PFSK-1 (cell line): Measurements from ENCODE around the gene E2F1. TPM values are rescaled to one million over a fixed set of nuclear protein-coding genes. Genes with fewer than 3 reads are reported as not detected.

ENCODE experiments used
- FOXP2 ChIP-seq: optimal IDR thresholded peaks from 2 replicates; pipeline ENCODE3; 2011; ENCODE audit warnings: borderline replicate concordance, control low read depth, inconsistent platforms; ENCODE audit not compliant: insufficient read depth; ENCODE audit errors: extremely low read length, extremely low read depth
- POLR2AphosphoS5 ChIP-seq: IDR thresholded peaks from 2 replicates; pipeline ENCODE4 v1.6.1; 2012; ENCODE audit warnings: low read depth, mild to moderate bottlenecking, control low read depth, low read length, moderate library complexity
- SIN3A ChIP-seq: IDR thresholded peaks from 2 replicates; pipeline ENCODE4 v1.6.1; 2012; ENCODE audit warnings: mild to moderate bottlenecking, low read length, moderate library complexity, borderline replicate concordance; ENCODE audit not compliant: insufficient read depth
- TAF1 ChIP-seq: IDR thresholded peaks from 2 replicates; pipeline ENCODE4 v1.6.1; 2012; ENCODE audit warnings: low read length, control low read depth, borderline replicate concordance; ENCODE audit not compliant: insufficient read depth
- polyA plus RNA-seq: library from polyadenylated mRNA; unstranded; fragments of >200 nt; gene quantifications from one replicate; pipeline ENCODE4 v1.2.1, GENCODE V29; 2012; ENCODE audit warnings: low read depth, missing spikeins; ENCODE audit not compliant: insufficient read length
- TF ChIP-seq, protein P1 (sequence below), 2 experiments: IDR thresholded peaks; 2 replicates each; pipeline versions ENCODE4 v1.6.1 to v1.8.0; 2011 to 2012; ENCODE audit warnings: low read depth in 2 of 2, low read length in 2 of 2, control low read depth in 1 of 2, inconsistent platforms in 1 of 2, mild to moderate bottlenecking in 1 of 2, moderate library complexity in 1 of 2; ENCODE audit not compliant: insufficient read depth in 1 of 2

The E2F1 gene, protein sequence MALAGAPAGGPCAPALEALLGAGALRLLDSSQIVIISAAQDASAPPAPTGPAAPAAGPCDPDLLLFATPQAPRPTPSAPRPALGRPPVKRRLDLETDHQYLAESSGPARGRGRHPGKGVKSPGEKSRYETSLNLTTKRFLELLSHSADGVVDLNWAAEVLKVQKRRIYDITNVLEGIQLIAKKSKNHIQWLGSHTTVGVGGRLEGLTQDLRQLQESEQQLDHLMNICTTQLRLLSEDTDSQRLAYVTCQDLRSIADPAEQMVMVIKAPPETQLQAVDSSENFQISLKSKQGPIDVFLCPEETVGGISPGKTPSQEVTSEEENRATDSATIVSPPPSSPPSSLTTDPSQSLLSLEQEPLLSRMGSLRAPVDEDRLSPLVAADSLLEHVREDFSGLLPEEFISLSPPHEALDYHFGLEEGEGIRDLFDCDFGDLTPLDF
- 26.3 TPM for polyA plus RNA-seq

DNA sequence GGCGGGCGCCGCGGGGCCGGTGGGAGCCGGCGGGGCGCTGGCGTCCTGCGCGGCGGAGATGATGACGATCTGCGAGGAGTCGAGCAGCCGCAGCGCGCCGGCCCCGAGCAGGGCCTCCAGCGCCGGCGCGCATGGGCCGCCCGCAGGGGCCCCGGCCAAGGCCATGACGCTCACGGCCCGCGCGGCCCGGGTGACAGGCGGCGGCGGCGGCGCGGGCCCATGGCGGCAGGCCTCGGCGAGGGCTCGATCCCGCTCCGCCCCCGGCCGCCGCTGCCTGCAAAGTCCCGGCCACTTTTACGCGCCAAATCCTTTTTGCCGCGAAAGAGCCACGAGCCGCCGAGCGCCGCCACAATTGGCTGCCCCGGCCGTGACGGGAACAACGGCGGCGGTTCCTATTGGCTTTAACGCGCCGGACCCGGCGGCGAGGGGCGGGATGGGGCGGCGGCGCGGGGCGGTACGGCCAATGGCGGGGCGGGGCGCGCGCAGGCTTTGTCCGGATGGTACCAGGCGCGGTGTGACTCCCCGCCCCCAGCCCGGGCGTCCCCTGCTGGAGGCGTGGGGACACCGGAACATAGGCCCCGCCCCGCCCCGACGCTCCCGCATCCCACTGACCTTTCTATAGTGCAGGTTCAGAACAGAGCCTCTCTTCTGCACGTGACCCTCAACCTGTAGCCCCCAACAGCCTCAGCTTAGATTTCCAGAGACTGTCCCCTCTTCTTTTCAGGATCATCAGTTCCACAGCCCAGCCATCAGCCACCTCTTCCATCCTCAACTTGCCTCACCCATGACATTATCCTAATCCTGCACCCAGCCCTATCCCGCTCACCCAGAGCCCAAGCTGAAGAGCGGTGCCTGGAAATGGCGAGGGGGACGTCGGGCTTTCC, at the start of gene E2F1:
Gene E2F1 (minus strand): TSS at position 286 of the 884 bp plus-strand sequence. CDS start 121 bp downstream, at position 165.
- TF ChIP-seq FOXP2 (peak; percentile 75), POLR2AphosphoS5 (0 out of 2 replicates have a peak, but pooled peaks have one; percentile 47), TAF1 (no peak), SIN3A (peak; percentile 83; the same call in 1 of the 2 replicates)

DNA sequence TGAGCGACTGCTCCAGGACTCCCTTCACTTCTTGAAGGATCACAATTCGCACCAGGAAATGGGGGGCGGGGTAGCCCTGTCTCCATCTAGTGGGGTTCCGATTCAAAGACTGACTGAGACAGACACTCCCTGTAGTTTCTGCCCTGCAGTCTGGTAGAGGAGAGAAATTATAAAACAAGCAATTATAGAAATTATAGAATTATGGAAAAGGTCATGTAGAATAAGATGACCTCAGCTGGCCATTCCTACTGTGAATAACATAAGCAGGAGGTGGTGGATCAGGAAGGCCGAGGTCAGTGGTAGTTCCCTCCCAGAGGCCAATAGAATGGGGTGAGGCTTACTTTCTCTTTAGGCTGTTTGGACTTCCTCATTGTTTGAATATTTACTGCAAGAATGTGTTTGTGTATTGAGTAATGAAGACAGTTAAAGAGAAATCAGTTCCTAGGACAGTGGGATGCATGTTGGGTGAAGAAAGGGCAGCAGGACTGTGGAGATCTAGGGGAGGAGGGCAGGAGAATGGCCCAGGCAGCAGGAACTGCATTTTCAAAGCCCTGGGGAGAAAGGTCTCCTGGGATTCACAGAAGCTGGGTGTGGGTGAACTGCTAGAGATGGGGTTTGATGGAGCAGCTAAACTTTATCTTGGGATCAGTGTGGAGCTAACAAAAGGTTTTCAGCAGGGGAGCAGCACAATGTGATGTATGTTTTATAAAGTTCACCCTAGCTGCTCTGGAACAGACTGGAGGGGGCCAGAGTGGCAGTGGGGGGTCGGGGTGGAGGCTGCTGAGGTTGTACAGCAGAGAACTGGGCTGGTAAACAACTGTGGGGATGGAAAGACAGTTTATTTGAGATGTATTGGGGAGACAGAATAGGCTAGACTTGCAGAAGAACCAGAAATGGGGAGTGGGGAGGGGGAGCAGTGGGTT, 47.7 kb upstream of the E2F1 start:
- TF ChIP-seq, protein P1, sequence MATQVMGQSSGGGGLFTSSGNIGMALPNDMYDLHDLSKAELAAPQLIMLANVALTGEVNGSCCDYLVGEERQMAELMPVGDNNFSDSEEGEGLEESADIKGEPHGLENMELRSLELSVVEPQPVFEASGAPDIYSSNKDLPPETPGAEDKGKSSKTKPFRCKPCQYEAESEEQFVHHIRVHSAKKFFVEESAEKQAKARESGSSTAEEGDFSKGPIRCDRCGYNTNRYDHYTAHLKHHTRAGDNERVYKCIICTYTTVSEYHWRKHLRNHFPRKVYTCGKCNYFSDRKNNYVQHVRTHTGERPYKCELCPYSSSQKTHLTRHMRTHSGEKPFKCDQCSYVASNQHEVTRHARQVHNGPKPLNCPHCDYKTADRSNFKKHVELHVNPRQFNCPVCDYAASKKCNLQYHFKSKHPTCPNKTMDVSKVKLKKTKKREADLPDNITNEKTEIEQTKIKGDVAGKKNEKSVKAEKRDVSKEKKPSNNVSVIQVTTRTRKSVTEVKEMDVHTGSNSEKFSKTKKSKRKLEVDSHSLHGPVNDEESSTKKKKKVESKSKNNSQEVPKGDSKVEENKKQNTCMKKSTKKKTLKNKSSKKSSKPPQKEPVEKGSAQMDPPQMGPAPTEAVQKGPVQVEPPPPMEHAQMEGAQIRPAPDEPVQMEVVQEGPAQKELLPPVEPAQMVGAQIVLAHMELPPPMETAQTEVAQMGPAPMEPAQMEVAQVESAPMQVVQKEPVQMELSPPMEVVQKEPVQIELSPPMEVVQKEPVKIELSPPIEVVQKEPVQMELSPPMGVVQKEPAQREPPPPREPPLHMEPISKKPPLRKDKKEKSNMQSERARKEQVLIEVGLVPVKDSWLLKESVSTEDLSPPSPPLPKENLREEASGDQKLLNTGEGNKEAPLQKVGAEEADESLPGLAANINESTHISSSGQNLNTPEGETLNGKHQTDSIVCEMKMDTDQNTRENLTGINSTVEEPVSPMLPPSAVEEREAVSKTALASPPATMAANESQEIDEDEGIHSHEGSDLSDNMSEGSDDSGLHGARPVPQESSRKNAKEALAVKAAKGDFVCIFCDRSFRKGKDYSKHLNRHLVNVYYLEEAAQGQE (IDR thresholded peaks at IDR 0.05; ENCODE audit: insufficient read depth in 1 of 2, low read depth in 2 of 2, low read length in 2 of 2): no peak
- TF ChIP-seq FOXP2 (no peak), TAF1 (no peak), SIN3A (no peak), POLR2AphosphoS5 (no peak)

DNA sequence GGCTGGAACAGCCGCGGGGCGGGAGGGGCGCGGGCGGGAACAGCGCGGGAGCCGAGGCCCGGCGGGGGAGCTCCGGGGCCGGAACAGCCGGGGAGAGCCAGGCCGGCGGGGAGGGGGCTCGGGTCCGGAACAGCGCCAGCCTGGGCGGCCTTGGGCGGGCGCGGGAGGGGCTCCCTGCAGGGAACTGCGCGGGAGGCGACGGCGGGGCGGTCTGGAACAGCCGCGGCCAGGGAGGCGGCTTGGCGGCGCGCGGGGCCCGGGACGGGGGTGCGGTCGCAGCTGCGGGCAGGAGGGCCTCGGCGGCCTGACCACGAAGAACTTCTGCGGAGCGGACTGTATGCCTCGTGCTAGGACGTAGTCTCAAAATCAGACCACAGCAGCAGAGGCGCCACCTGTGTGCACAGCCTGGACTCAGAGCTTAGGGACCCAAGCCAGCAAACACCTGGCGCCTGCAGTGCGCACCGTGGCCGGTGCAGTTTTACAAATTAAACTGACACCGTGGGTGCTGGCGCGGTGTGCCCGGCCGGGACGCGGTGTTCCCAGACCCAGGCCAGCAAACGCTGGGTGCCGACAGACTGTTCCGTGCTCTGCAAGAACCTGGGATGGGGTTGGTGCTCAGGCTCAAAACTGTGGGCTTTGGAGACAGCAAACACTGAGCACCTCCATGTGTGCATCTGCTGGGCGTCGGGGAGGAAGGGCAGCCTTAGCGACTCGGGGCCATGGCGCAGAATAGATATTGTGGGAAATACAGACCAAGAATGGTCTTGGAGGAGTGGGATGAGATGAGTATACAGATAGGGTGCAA, 46.2 kb upstream of the E2F1 start:
- TF ChIP-seq, protein P1 (IDR thresholded peaks at IDR 0.05; ENCODE audit: insufficient read depth in 1 of 2, low read depth in 2 of 2, low read length in 2 of 2): no peak
- no peak for TF ChIP-seq SIN3A
- no peak; the same call in 1 of the 2 replicates for TF ChIP-seq TAF1
- no peak; the same call in 1 of the 2 replicates for TF ChIP-seq POLR2AphosphoS5
- no peak for TF ChIP-seq FOXP2

DNA sequence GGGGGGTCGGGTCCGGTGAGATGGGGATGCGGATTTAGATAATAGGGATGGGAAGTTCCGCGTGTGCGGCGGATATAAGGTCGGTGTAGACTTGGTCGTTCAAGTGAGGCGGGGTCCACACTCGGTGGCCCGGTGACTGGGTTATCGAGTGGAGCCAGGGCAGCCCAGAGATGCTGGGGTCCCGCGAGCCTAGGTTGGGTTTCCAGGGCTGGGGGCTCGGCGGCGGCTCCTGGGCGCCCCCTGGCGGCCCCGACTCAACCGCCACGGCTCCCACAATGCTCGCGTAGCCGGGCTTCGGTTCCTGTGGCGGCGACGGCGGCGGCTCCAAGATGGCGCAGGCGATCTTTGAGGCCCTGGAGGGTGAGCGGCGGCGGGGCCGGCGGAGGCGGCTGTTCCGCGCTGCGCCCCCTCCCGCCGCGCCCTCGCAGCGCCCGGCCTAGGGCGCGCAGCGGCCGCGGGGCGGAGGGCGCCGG, 45.5 kb upstream of the E2F1 start, which contains the start of gene ZNF341:
Gene ZNF341 (plus strand): TSS at position 304 of the 473 bp plus-strand sequence. CDS start 26 bp downstream, at position 330.
- TF ChIP-seq, protein P1 (IDR thresholded peaks at IDR 0.05; ENCODE audit: insufficient read depth in 1 of 2, low read depth in 2 of 2, low read length in 2 of 2): no peak
- no peak for TF ChIP-seq TAF1
- TF ChIP-seq FOXP2: peak; percentile 96
- TF ChIP-seq POLR2AphosphoS5: no peak
- TF ChIP-seq SIN3A: no peak
